Thyroid gland (tissue), 4 donors: ENCODE data around the gene NAALADL2.

Experiments used
- CTCF ChIP-seq, 6 experiments: fragments of 200-600 bp in 3 of 6; fragments of 450-650 bp in 3 of 6; sonication (generic) in 3 of 6; IDR thresholded peaks; one replicate each; pipeline ENCODE4 v1.5.1; 2016 to 2019; ENCODE audit warnings: antibody characterized with exemption in 6 of 6, mild to moderate bottlenecking in 2 of 6, inconsistent platforms in 1 of 6, moderate library complexity in 1 of 6
- POLR2A ChIP-seq, 2 donors: fragments of 450-650 bp; IDR thresholded peaks; one replicate each; pipeline ENCODE4 v1.6.1; 2017; ENCODE audit warnings: antibody characterized with exemption in 2 of 2, mild to moderate bottlenecking in 2 of 2, moderate library complexity in 1 of 2

- TF ChIP-seq CTCF (IDR thresholded peaks at IDR 0.05) (no peak), POLR2A (IDR thresholded peaks at IDR 0.05) (no peak)
Observed at GRCh38 chr3:175207361-175207760, 348.2 kb downstream of the NAALADL2 start.
